Natural killer cell (primary cell): ENCODE results near the gene CUL4B. TPM values are rescaled to one million over a fixed set of nuclear protein-coding genes. Genes with fewer than 3 reads are reported as not detected.

Source experiments
- ATAC-seq, 3 donors: fragments of 150-1000 bp in 2 of 3; fragments of 200-7000 bp in 1 of 3; cut with Tn5 transposase; 1 replicate in 1 of 3; 2 replicates in 2 of 3; pipeline ENCODE4 v1.10.0; 2021; ENCODE audit warnings: mild to moderate bottlenecking in 2 of 3, moderate library complexity in 2 of 3
- DNase-seq, 2 donors: peaks; one replicate each; pipeline versions ENCODE4 v3.0.0 to v3.0.0-alpha.2; 2013 to 2021; ENCODE audit warnings: mixed read lengths in 1 of 2
- H3K27ac ChIP-seq: one replicate; pipeline ENCODE4 v1.5.1; 2013; ENCODE audit warnings: mild to moderate bottlenecking, low read length
- H3K27me3 ChIP-seq: one replicate; pipeline ENCODE4 v1.6.1; 2013; ENCODE audit warnings: low read length; ENCODE audit not compliant: control insufficient read depth, insufficient read depth
- H3K36me3 ChIP-seq: one replicate; pipeline ENCODE4 v1.6.1; 2013; ENCODE audit warnings: low read length; ENCODE audit not compliant: control insufficient read depth, insufficient read depth
- H3K4me1 ChIP-seq: one replicate; pipeline ENCODE4 v1.6.1; 2013; ENCODE audit warnings: low read length; ENCODE audit not compliant: control insufficient read depth, insufficient read depth
- H3K4me3 ChIP-seq: one replicate; pipeline ENCODE4 v1.5.1; 2013; ENCODE audit warnings: low read length
- H3K9me3 ChIP-seq: one replicate; pipeline ENCODE4 v1.6.1; 2013; ENCODE audit warnings: low read length; ENCODE audit not compliant: control insufficient read depth, insufficient read depth
- H3K27ac Mint-ChIP-seq, 2 donors: one replicate each; pipeline ENCODE4 v1.8.0; 2022; ENCODE audit warnings: mild to moderate bottlenecking in 2 of 2, mixed read lengths in 2 of 2, moderate library complexity in 1 of 2
- H3K27me3 Mint-ChIP-seq, 2 donors: one replicate each; pipeline ENCODE4 v1.8.0; 2022; ENCODE audit warnings: low read depth in 2 of 2, mixed read lengths in 2 of 2
- H3K36me3 Mint-ChIP-seq: one replicate; pipeline ENCODE4 v1.8.0; 2022; ENCODE audit warnings: mixed read lengths
- H3K4me1 Mint-ChIP-seq, 2 donors: one replicate each; pipeline ENCODE4 v1.8.0; 2022; ENCODE audit warnings: mixed read lengths in 2 of 2
- H3K4me3 Mint-ChIP-seq: one replicate; pipeline ENCODE4 v1.8.0; 2022; ENCODE audit warnings: mild to moderate bottlenecking, moderate library complexity, mixed read lengths
- H3K9me3 Mint-ChIP-seq, 2 donors: one replicate each; pipeline ENCODE4 v1.8.0; 2022; ENCODE audit warnings: mixed read lengths in 2 of 2
- CTCF ChIP-seq: fragments of 200-600 bp; IDR thresholded peaks from one replicate; pipeline ENCODE4 v1.8.0; 2022; ENCODE audit warnings: antibody characterized with exemption
- WGBS: methylation state at CpG from one replicate; pipeline ENCODE4 v1.1.7; 2013; ENCODE audit warnings: missing lambda C conversion rate; ENCODE audit not compliant: insufficient coverage; 5-methylcytosine and 5-hydroxymethylcytosine counted together
- intact Hi-C: fragments of 100-400 bp; cut with micrococcal nuclease; formaldehyde crosslinking; loops from one replicate; pipeline ENCODE4 v1.14.2; 2022
- total RNA-seq, 4 donors: library from RNA; stranded (reverse); fragments of 120-200 nt in 1 of 4; gene quantifications; one replicate each; pipeline versions ENCODE4 v1.2.3 to v1.2.4, GENCODE V29; 2013 to 2022

The CUL4B gene
- total RNA-seq, 3 donors from 2014 or later (not counting 1 experiment from before 2014, with no cell fraction given) = 32.6 to 42.3 (median 33.3) TPM

- Mint-ChIP-seq H3K4me1 (no peaks in the 10 kb centered on the region), H3K27me3 (no peaks in the 10 kb centered on the region), H3K4me3 (no peak overlapping the region), H3K27ac (no peak overlapping the region), H3K9me3 (no peaks in the 10 kb centered on the region), H3K36me3 (no peaks in the 10 kb centered on the region)
- no peaks in the 10 kb centered on the region for H3K4me1 ChIP-seq
- no peaks in the 10 kb centered on the region for H3K9me3 ChIP-seq
- H3K27me3 ChIP-seq = no peaks in the 10 kb centered on the region
- no peak overlapping the region for H3K27ac ChIP-seq
- H3K36me3 ChIP-seq = no peaks in the 10 kb centered on the region
- no peak for DNase-seq
- WGBS = 100% methylated on average over 1 of the region's 3 CpGs
- no peak overlapping the region for H3K4me3 ChIP-seq
- no peak for TF ChIP-seq CTCF
- ATAC-seq = no peak
- intact Hi-C loops = no loop called here
Measured at GRCh38 chrX:120568609-120569008, 7.8 kb upstream of the CUL4B start.

GRCh38 chrX:120568035-120568434 is 7.3 kb upstream of the CUL4B start:
- Histone ChIP-seq H3K4me1 (no peaks in the 10 kb centered on the region), H3K4me3 (no peak overlapping the region), H3K9me3 (no peaks in the 10 kb centered on the region), H3K36me3 (no peaks in the 10 kb centered on the region), H3K27ac (no peak overlapping the region), H3K27me3 (no peaks in the 10 kb centered on the region)
- H3K36me3 Mint-ChIP-seq = no peaks in the 10 kb centered on the region
- TF ChIP-seq CTCF = no peak
- DNase-seq (no peak), ATAC-seq (no peak)
- H3K27me3 Mint-ChIP-seq = no peaks in the 10 kb centered on the region
- H3K9me3 Mint-ChIP-seq = no peaks in the 10 kb centered on the region
- no peak overlapping the region for H3K4me3 Mint-ChIP-seq
- no peaks in the 10 kb centered on the region for H3K4me1 Mint-ChIP-seq
- H3K27ac Mint-ChIP-seq = no peak overlapping the region
- intact Hi-C loops = no loop called here

GRCh38 chrX:120566817-120567216 is 6.1 kb upstream of the CUL4B start:
- H3K27me3 ChIP-seq = no peaks in the 10 kb centered on the region
- no peaks in the 10 kb centered on the region for H3K27me3 Mint-ChIP-seq
- DNase-seq = no peak
- no peak overlapping the region for H3K27ac Mint-ChIP-seq
- H3K4me1 ChIP-seq = peaks cover 2% of the 10 kb centered on the region
- TF ChIP-seq CTCF = no peak
- ATAC-seq = no peak
- no peak overlapping the region for H3K27ac ChIP-seq
- H3K36me3 Mint-ChIP-seq = no peaks in the 10 kb centered on the region
- no peaks in the 10 kb centered on the region for H3K36me3 ChIP-seq
- peaks cover 0 to 7% of the 10 kb centered on the region in 2 donors for H3K4me1 Mint-ChIP-seq
- H3K9me3 Mint-ChIP-seq = no peaks in the 10 kb centered on the region
- H3K4me3 ChIP-seq = no peak overlapping the region
- intact Hi-C loops = no loop called here
- 100% methylated on average over 3 of the region's 3 CpGs for WGBS
- no peaks in the 10 kb centered on the region for H3K9me3 ChIP-seq
- no peak overlapping the region for H3K4me3 Mint-ChIP-seq

GRCh38 chrX:120564925-120565324 is 4.2 kb upstream of the CUL4B start:
- no CpG with 5 or more reads among the region's 1 CpG for WGBS
- Mint-ChIP-seq H3K36me3 (no peaks in the 10 kb centered on the region), H3K4me3 (no peak overlapping the region), H3K4me1 (peaks cover 0 to 15% of the 10 kb centered on the region in 2 donors), H3K27me3 (no peaks in the 10 kb centered on the region), H3K9me3 (no peaks in the 10 kb centered on the region), H3K27ac (no peak overlapping the region)
- no peak for ATAC-seq
- intact Hi-C loops = loop anchor here (5.0 kb wide), 1 partner anchor 68 kb away; no protein-coding TSS in a partner anchor
- no peak overlapping the region for H3K27ac ChIP-seq
- no peak overlapping the region for H3K4me3 ChIP-seq
- H3K9me3 ChIP-seq = no peaks in the 10 kb centered on the region
- DNase-seq = no peak
- no peaks in the 10 kb centered on the region for H3K27me3 ChIP-seq
- H3K4me1 ChIP-seq = peaks cover 3% of the 10 kb centered on the region
- H3K36me3 ChIP-seq = no peaks in the 10 kb centered on the region
- TF ChIP-seq CTCF = no peak
